DMS53 treated with DMSO at 0.1 percent for 48 hours (cell line): ENCODE measurements around the gene SRGAP2B.
"Not testable (repeated sequence)": the region's sequence is repeated elsewhere in the genome, so short reads cannot be mapped to it uniquely, and the experiment has no call there.

Experiments
- DNase-seq: peaks from one replicate; lab custom pipeline; 2025; ENCODE audit not compliant: unreplicated experiment; lab: John Stamatoyannopoulos, UW

SRGAP2B gene

DNA sequence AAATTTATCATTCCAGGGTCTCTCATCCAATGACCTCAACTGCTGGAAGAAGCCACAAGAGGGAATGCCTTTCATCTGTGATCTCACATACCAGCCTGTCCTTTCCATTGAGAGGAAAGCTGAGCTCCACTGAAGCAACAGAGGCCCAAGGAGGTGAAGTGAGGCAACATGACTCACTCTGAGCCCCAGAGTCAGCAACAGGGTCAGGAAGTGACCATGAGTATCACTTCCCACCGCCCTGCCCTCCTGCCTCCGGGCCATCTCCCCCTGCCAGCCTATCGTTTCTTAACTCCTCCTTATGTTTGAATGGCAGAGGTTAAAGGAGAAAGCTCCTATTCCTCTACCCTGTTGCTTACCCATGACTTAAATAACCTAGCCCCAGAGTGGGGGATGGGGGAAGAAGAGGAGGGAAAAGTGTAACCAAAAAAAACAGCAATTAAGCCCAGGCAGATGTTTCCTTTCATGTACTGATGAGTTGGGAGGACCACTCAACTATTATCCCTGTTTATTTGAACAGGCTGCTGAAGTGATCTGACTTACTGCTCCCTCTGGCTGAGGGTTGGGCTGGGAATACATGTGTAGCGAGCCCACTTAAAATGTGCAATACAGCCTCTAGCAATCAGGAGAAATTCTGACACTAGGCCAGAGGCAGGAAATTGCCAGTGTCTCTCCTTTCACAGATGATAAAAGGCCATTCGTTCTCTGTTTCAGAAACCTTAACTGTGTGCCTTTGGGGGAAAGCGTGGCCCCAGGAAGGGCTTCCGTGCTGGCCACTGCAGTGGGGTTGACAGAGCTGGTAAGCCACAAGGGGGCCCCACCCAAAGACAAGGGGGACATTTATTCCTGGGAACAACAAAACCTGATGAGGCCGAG is 177.7 kb downstream of the SRGAP2B start:
- DNase-seq = not testable (repeated sequence)

- not testable (repeated sequence) for DNase-seq
These were observed 181.0 kb downstream of the SRGAP2B start for GRCh38 chr1:144913977-144914734.

GRCh38 chr1:144913458-144913857 is 181.7 kb downstream of the SRGAP2B start:
- not testable (repeated sequence) for DNase-seq

GRCh38 chr1:144910729-144911128 is 184.4 kb downstream of the SRGAP2B start:
- DNase-seq = not testable (repeated sequence)

DNA sequence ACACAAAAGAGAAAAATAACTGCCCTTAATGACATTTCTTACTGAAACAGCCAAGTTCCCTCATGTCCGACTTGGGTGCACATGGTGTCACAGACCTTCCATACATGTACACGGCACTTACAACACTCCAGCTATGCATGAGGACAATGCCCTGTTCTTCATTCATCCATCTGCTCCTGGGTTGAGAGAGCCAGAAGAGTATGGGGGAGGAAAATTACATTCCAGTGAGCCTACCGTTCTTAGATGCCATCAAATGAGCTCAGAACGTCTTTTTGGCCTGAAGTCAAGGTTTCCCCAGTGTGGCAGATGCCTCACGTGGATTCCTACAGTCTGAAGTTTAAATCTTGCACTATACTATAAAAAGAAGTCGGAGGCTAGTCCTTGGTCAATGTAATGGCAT is 194.3 kb downstream of the SRGAP2B start:
- DNase-seq = not testable (repeated sequence)

GRCh38 chr1:144894454-144895201 is 200.5 kb downstream of the SRGAP2B start:
- not testable (repeated sequence) for DNase-seq

GRCh38 chr1:144893710-144894438 is 201.3 kb downstream of the SRGAP2B start:
- DNase-seq = not testable (repeated sequence)

- DNase-seq = not testable (repeated sequence)
These were observed 202.1 kb downstream of the SRGAP2B start for GRCh38 chr1:144893062-144893461.

- DNase-seq = not testable (repeated sequence)
These were observed 205.5 kb downstream of the SRGAP2B start for GRCh38 chr1:144889450-144890115.

DNA sequence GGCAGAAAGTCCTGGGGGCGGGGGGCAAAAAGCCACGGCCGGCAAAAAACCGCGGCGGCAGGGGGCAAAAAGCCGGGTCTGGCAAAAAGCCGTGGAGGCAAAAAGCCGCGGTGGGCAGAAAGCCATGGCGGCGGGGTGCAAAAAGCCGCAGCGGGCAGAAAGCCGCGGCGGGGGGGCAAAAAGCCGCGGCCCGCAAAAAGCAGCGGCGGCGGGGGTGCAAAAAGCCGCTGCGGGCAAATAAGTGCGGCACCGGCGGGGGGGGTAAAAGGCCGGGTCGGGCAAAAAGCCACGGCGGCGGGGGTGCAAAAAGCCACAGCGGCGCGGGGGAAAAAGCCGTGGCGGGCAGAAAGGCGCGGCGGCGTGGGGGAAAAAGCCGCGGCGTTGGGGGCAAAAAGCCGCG is 212.1 kb downstream of the SRGAP2B start:
- DNase-seq = not testable (repeated sequence)

DNA sequence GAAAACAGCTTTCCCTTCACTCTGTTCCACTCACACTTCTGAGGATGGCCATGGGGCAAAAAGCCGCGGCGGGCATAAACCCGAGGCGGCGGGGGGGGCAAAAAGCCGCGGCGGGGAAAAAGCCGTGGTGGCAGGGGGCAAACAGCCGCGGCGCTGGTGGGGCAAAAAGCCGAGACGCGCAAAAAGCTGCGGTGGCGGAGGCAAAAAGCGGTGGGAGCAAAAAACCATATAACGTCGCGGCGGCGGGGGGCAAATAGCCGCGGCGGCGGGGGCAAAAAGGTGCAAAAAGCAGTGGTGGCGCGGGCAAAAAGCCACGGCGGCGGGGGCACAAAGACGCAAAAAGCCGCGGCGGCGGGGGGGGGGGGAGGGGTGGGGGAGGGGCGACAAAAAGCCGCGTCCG is 212.8 kb downstream of the SRGAP2B start:
- not testable (repeated sequence) for DNase-seq

DNA sequence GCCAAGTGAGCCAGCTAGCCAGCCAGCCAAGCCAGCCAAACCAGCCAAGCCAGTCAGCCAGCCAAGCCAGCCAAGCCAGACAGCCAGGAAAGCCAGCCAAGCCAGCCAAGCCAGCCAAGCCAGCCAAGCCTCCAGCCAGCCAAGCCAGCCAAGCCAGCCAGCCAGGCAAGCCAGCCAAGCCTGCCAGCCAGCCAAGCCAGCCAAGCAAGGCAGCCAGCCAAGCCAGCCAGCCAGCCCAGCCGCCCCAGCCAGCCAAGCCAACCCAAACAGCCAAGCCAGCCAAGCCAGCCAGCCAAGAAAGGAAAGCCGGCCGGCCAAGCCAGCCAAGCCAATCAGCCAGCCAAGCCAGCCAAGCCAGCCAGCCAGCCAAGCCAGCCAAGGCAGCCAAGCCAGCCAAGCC is 236.5 kb downstream of the SRGAP2B start:
- DNase-seq = not testable (repeated sequence)
